GM19455 (cell line): ENCODE measurements around the gene HCK.
"Not testable (repeated sequence)": the region's sequence is repeated elsewhere in the genome, so short reads cannot be mapped to it uniquely, and the experiment has no call there.

ENCODE experiments used
- ATAC-seq: cut with Tn5 transposase; IDR thresholded peaks from one replicate; pipeline ENCODE4 v1.9.1; 2021; ENCODE audit not compliant: unreplicated experiment

The HCK gene

DNA sequence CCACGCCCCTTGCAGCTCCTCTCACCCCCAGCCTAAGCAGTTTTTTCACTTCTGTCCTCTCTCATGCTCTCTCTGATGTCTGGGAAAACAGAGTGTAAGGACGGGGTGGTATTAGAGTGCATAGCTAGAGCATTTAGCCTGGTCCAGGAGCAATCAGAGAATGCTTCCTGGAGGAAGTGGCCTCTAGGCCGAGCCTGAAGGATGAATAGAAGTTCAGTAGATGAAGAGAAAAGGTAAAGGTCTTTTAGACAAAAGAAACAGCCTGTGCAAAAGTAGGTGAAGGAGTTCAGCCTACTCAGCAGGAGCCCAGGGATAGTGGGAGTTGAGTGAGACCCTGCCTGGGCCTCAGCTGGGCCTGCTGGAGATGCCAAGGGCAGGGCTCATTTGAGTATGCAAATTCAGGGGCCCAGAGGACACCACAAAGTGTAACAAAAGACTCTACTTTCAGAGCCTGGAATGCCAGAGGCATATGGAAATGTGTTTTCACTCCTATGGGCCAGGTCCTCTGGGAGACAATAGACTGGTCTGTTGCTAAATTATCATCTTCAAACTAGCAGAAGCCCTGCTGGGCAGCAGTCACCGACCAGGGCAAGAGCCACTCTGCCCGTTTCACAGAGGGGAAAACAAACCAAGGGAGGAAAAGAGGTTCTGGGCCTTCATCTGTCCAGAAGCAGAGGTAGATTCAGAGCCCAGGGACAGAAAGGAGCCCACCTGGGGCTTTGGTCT is 37.8 kb downstream of the HCK start:
- ATAC-seq, result no peak

DNA sequence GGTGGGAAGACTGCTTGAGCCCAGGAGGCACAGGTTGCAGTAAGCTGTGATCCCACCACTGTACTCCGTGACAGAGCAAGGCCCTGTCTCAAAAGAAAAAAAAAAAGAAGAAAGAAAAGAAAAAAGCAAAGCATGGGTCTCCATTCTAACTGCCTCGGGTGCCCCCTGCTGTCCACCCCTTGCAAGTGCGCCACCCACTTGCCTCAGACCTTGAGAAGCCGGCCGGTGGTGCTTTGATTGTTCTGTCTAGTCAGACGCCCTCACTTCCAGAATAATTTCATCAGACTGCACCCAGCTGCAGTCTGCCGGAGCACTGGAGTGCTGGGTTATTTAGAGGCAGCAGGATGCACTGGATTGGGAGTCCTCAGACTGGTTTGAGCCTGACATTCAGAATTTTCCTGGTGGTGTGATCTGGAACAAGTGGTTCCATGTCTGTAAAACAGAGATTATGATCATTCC is 39.9 kb downstream of the HCK start:
- ATAC-seq, result no peak

DNA sequence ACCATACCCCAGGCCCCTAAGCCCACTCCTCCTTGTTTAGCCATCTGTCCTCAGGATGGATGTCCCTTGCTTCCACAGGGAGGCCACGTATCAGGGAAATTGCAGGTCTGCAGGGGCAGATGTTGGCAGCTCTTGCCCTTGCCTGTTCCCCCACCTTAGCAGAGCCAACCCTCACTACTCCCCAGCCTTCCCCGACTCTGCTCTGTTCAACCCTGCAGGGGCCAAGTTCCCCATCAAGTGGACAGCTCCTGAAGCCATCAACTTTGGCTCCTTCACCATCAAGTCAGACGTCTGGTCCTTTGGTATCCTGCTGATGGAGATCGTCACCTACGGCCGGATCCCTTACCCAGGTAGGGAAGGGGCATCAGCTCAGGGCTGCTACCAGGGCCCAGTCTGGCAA is 46.7 kb downstream of the HCK start:
- no peak for ATAC-seq

DNA sequence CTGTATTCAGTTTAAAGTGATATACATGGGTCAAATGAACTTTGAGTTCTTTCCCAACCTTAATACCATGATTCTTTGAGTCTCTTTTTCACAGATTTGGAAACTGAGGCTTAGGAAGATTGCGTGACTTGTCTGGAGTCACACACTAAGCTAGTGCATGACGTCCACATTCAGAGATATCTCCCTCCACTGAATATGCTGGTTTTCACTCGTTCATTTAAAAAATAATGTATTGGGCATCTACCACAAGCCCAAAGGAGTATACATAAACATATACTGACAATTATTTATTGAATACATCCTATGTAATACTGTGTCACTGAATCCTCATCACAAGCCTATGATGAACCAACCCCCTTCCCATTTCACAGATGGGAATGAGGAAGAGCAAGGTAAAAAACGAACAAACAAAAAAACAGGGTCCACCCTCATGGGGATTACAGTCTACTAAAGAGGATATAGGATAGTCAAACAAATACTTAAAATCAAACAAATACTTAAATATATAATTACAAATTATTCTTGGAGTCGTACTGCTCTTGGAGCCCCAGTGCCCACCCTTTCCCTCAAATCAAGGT is 56.9 kb downstream of the HCK start:
- no peak for ATAC-seq

DNA sequence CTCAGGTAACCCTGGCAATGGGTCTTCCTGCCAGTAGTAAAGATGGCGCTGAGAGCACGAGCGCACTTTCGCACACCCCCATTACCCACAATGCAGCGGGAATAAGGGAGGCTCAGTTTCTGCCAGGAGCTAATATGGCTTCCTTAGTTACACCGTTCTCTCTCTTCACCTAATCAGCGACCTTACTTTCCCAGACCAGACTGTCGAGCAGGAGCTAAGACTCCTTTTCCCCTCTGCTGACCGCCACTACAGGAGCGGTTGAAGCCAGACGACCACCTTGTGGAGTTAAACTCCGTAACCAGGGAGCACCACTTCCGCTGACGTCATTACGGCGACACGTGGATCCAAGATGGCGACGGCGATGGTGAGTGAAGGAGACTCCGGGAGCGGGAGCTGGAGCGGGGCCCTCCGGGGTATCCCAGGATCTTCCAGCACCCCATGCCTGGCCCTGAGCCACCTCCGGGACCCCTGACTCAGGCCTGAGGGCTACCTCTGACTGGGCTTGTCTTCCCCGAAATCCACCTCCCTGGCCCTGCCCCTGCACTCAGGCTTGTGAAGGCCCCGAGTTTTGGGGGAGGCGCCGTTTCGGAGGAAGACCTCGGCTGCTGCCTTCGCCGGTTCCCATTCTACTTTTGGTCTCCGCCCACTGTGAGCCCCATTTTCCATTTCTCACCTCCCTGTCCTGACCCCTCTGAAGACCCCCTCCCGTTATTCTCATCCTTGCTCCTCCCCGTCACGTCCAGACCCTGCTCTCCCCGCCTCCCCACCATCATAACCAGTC is 57.5 kb downstream of the HCK start, which contains the start of gene TM9SF4:
TSS of gene TM9SF4 (plus strand) at position 323 of the 781 bp plus-strand sequence. CDS start at position 350, 27 bp downstream.
- ATAC-seq, result peak; percentile 74

DNA sequence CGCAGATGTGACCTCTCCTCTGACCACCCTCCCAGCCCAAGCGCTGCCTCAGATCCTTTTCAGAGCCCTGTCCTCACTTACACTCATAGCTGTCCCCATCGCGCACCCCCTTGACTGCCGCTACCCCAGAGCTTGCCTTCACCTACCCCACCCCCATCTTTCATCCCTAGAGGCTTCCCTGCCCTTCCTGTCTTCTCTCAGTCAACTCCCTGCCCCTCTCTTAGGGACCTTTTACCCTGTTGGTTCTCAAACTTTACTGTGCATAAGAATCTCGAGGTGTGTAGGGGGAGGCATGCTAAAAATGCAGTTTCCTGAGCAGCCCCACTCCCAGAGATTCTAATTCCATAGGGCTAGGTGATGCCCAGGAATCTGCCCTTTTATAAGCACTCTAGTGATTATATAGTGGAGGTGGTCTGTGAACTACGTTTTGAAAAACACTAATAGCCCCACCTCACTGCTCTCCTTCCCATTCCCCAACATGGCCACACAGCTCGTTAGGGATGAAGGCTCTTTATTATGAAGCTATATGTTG is 58.2 kb downstream of the HCK start:
- no peak for ATAC-seq

DNA sequence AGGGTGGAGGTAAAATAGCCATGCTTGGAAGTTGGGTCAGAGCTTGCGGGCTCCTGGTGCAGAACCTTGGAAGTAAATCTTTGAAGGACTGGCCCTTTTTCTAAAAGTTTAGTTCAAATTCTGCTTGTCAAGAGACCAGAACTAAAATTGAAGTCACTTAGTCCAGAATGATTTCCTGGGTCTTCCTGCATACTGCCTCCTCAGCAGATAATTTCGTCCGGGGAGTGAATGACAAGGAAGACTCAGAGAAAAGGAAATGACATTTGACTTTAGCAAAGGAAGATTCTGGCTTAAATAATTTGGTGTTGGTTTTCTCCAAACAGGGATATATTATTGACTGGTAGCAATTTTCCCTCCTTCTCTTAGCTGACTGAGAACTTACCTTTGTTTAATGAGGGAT is 58.7 kb downstream of the HCK start:
- no peak for ATAC-seq

DNA sequence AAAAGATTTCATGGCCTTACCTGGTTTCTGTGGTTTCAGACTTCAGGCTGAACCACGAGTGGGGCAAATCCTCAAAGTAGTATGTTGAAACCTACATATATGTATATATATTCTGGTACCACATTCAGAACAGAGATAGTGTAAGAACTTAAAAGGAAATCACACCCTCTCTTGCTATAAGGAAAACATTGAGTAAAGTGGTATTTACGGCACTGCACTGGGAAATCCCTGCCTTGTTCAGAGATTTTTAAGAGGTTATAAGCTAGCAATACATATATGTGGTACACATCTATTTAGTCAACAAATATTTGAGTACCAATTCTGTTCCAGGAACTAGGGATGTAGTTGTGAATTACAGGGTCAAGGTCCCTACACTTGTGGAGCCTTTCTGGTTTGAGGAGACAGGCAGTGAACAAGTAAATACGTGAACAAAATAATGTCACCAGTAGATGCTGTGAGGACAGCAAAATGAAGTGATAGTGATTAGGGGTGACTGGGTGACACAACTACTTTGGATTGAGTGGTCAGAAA is 59.2 kb downstream of the HCK start:
- ATAC-seq, result no peak

DNA sequence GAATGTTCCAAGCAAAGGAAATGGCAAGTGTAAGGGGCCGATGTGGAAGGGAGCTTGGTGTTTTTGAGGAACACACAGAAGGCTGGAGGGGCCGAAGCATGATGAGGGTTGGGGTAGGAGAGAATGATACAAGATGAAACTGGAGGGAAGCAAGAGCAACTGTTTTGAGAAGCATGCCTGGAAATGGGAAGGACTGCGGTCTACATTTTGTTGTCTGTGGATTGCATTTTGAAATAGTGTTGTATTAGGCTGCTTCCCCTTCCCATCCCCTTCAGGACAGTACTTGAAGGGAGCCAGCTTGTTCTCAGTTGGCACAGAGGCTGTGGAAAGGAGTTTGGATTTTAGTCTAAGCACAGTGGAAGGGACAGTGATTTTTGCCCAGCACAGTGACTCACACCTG is 59.7 kb downstream of the HCK start:
- no peak for ATAC-seq

DNA sequence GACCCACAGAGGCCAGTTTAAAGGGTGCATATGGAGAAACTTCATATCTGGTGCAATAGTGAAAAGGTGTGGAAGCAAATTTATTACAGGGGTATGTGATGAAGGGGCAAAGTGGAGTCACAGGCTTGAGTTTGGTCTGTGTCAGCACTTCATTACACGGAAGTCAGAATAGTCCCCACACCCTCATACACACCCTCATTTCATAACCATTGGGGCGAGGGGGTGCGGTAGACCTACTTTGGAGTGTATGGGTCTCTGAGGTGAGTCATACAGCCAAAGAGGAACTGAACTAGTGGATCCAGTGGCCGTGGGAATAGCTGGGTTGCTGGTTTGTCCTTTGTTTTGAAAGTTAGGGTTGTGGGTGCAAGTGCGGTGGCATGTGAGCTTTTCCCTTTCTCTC is 60.8 kb downstream of the HCK start:
- no peak for ATAC-seq

DNA sequence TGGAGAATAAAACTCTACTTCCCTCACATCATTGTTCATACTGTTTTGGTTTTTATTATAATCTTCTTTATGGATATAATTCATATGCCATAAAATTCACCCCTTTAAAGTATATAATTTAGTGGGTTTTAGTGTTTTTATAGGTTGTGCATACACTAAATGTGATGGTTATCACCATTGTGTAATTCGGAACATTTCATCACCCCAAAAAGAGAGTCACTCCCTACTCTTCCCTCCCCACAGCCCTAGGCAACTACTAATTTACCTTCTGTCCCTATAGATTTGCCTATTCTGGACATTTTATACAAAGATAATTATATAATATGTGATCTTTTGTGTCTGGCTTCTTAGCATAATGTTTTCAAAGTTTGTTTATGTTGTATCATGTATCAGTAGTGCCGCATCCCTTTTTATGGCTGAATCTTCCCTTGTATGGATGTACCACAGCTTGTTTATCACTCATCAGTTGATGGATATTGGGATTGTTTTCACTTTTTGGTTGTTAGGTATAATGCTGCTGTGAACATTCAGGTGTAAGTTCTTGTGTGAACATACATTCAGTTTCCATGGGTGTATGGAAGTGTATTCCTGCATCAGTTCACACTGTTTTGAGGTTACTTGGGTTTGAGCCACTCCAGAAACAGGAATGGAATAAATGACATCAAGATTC is 61.7 kb downstream of the HCK start:
- no peak for ATAC-seq

DNA sequence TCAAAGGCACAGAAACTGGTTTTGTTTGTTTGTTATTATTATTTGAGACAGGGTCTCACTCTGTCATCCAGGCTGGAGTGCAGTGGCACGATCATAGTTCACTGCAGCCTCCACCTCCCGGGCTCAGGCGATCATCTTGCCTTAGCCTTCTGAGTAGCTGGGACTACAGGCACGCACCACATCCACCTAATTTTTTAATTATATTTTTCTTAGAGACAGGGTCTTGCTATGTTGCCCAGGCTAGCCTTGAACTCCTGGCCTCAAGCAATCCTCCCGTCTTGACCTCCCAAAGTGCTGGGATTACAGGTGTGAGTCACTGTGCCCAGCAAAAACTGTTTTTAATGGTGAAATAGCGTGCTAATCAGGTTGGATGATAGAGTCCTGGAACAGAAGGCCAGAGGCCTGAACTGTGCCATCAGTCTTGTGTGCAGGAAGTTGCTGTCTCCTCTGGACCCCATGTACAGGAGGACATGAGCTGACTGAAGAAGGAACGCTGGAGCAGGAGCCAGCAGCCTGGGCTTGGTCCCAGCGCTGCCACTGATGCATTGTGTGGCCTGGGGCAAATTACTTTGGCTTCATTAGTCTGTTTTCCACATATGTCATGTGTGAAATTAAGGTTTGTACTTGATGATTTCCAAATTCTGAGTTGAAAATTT is 62.4 kb downstream of the HCK start:
- no peak for ATAC-seq

DNA sequence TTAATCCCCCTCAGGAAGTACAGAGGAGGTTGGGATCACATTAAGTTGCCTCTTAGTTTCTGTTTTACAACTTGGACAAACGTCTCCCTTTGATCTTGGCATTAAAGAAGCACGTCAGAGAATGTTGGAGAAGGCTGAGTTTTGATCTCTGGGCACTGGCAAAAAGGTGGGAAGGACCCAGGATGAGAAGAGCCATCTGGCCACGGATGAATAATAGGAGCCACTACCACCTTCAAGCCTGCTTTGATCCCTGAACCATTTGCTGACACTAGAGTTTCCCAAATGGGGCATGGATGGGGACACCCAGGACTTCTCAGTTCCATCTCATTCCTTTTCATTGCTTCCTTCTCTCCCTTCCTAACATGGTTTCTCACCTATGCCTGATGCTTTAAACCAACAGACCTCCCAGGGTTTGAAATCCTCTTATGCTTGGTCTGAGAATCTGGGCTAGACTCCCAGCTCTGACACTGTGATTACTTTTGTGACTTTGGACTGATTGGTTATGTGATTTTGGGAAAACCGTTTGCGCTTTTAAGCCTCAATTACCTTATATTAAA is 63.2 kb downstream of the HCK start:
- no peak for ATAC-seq

DNA sequence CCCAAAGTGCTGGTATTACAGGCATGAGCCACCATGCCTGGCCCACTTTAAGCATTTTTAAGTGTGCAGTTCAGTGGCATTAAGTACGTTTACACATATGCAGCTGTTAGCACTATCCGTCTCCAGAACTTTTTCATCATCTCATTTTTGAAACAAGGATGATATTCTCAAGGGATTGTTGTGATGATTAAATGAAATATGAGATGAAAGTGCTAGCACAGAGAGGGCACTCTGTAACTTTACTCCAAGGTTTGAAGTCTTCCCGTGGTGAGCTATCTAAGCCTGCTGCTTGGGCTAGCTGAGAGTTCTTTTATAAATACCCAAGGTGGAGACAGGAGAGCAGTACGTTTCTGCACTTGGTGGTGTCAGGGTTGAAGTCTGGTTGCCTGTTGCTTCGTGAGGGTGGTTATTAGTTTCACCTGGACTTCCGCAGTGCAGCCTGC is 64.1 kb downstream of the HCK start:
- no peak for ATAC-seq

DNA sequence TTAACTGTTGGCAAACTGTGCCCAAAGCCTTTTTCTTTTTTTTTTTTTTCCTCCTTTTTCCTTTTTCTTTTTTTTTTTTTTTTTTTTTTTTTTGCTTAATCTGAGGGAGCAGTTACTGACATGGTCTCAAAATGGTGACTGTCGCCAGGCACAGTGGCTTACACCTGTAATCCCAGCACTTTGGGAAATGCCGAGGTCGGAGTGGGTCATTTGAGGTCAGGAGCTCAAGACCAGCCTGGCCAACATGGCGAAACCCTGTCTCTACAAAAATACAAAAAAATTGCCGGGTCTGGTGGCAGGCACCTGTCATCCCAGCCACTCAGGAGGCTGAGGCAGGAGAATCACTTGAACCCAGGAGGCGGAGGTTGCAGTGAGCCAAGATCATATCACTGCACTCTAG is 64.8 kb downstream of the HCK start:
- not testable (repeated sequence) for ATAC-seq

DNA sequence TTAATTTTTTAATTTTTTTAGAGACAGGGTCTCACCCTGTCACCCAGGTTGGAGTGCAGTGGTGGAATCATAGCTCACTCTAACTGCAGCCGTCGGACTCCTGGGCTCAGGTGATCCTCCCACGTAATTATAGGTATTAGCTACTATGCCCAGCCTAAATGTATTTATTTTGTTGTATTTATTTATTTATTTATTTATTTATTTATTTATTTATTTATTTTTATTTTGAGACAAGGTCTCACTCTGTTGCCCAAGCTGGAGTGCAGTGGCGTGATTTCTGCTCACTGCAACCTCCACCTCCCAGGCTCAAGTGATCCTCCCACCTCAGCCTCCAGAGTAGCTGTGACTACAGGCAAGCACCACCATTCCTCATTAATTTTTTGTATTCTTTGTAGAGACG is 66.4 kb downstream of the HCK start:
- not testable (repeated sequence) for ATAC-seq

DNA sequence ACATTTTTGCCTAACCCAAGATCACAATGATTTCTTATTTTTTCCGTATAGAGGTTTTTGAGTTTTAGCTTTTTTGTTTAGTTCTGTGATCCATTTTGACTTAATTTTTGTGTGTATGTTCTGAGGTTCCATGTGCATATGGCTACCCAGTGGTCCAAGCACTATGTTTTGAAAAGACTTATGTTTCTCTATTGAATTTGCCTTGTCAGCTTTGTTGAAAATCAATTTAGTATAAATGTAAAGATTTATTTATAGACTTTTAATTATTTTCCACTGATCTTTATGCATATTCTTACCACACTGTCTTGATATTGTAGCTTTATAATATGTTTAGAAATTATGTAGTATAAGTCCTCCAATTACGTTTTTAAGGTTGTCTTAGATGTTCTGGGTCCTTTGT is 67.7 kb downstream of the HCK start:
- no peak for ATAC-seq

DNA sequence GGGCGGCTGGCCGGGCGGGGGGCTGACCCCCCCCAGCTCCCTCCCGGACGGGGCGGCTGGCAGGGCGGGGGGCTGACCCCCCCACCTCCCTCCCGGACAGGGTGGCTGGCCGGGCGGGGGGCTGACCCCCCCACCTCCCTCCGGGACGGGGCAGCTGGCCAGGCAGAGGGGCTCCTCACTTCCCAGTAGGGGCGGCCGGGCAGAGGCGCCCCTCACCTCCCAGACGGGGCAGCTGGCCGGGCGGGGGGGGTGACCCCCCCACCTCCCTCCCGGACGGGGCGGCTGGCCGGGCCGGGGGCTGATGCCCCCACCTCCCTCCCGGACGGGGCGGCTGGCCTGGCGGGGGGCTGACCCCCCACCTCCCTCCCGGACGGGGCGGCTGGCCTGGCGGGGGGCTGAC is 69.9 kb downstream of the HCK start:
- ATAC-seq, result not testable (repeated sequence)

DNA sequence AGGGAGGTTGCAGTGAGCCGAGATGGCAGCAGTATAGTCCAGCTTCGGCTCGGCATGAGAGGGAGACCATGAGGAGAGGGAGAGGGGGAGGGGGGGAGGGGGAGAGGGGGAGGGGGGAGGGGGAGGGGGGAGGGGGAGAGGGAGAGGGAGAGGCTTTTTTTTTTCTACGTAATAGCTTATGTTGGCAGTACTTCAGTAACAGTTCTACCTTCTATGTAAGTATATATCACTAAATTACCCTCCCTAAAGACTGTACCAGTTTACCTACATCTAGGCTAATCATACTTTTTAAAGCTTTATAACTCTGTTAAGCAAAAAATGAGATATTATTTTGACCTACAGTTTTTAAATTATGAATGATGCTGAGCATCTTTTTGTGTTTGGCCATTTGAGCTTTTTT is 71.0 kb downstream of the HCK start:
- no peak for ATAC-seq

DNA sequence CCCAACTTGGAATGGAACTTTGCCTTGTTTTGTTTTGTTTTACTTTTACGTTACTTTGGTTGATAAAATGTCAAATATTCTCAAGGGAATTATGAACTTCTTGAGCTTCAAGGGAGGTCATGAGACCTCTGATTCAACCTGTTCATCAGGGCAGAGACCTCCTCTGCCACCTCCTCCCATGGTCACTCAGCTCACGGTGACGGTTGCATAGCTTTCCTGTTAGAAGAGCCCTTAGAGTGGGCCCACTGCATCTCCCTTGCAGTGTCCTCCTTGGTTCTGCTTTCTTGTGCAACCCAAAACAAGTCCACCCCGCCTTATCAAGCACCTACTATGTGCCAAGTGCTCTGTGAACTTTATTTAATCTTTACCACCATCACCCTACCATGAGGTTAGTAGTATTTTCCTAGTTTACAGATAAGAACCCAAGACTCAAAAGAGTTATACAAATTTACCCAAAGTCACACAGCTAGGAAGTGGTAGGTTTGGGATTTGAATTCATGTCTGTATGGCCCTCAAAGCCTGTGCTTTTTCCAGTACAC is 72.9 kb downstream of the HCK start:
- ATAC-seq, result no peak
